IMR-90 (cell line): Measurements from ENCODE around the gene MLLT3. TPM values are rescaled to one million over a fixed set of nuclear protein-coding genes. Genes with fewer than 3 reads are reported as not detected.

ENCODE experiments used
- ATAC-seq: fragments of 200-7000 bp; cut with Tn5 transposase; 2 replicates; pipeline ENCODE4 v1.9.1; 2020; ENCODE audit warnings: low read depth, mild to moderate bottlenecking, moderate library complexity
- BruUV-seq: library from RNA; stranded (reverse); fragments of 400-500 nt; replicated peaks from 2 replicates; lab custom pipeline; 2021; lab: Mats Ljungman, UMichigan
- CTCF ChIA-PET: fragments of 300-600 bp; formaldehyde crosslinking; extraction: SDS; loops from one replicate; lab custom pipeline; 2021; ENCODE audit warnings: antibody characterized with exemption; lab: Yijun Ruan, JAX
- POLR2A ChIA-PET: fragments of 300-600 bp; sonication (Branson Sonifier 250); formaldehyde crosslinking; loops from one replicate; lab custom pipeline; 2022; ENCODE audit warnings: antibody characterized with exemption; ENCODE audit not compliant: unreplicated experiment; lab: Charles Lee
- DNase-seq: peaks from one replicate; pipeline ENCODE4 v3.0.0; 2013
- H2AFZ ChIP-seq: replicated peaks from 2 replicates; pipeline ENCODE3; 2013; ENCODE audit warnings: low read length, mild to moderate bottlenecking; ENCODE audit not compliant: poor library complexity
- H2AK5ac ChIP-seq: 2 replicates; pipeline ENCODE4 v1.6.1; 2013; ENCODE audit warnings: low read depth, low read length, inconsistent platforms
- H2AK9ac ChIP-seq: replicated peaks from 2 replicates; pipeline ENCODE3; 2013; ENCODE audit warnings: mild to moderate bottlenecking, low read depth, low read length, moderate library complexity; ENCODE audit not compliant: poor library complexity
- H2BK120ac ChIP-seq: 2 replicates; pipeline ENCODE4 v1.6.1; 2013; ENCODE audit warnings: low read depth, low read length, inconsistent platforms
- H2BK15ac ChIP-seq: 3 replicates; pipeline ENCODE4 v1.6.1; 2013; ENCODE audit warnings: low read depth, low read length, inconsistent platforms
- H2BK20ac ChIP-seq: 2 replicates; pipeline ENCODE4 v1.6.1; 2013; ENCODE audit warnings: low read depth, mild to moderate bottlenecking, inconsistent platforms, low read length, moderate library complexity
- H2BK5ac ChIP-seq: 2 replicates; pipeline ENCODE4 v1.6.1; 2013; ENCODE audit warnings: mild to moderate bottlenecking, low read depth, low read length, inconsistent platforms; ENCODE audit not compliant: poor library complexity, severe bottlenecking
- H3K14ac ChIP-seq: replicated peaks from 2 replicates; pipeline ENCODE4 v1.6.1; 2013; ENCODE audit warnings: low read depth, low read length, inconsistent platforms
- H3K18ac ChIP-seq: 2 replicates; pipeline ENCODE4 v1.6.1; 2013; ENCODE audit warnings: low read depth, low read length, control low read depth
- H3K23ac ChIP-seq: 2 replicates; pipeline ENCODE4 v1.6.1; 2013; ENCODE audit warnings: low read depth, low read length, inconsistent platforms
- H3K27ac ChIP-seq: 2 replicates; pipeline ENCODE4 v1.5.1; 2013; ENCODE audit warnings: mild to moderate bottlenecking, control low read depth, low read length; ENCODE audit not compliant: insufficient read depth
- H3K27me3 ChIP-seq: 2 replicates; pipeline ENCODE4 v1.6.1; 2013; ENCODE audit warnings: low read length; ENCODE audit not compliant: control insufficient read depth, insufficient read depth
- H3K36me3 ChIP-seq: 2 replicates; pipeline ENCODE4 v1.6.1; 2013; ENCODE audit warnings: low read length, mixed read lengths; ENCODE audit not compliant: control insufficient read depth, insufficient read depth
- H3K4ac ChIP-seq: 2 replicates; pipeline ENCODE4 v1.6.1; 2013; ENCODE audit warnings: low read depth, low read length, inconsistent platforms
- H3K4me1 ChIP-seq: 2 replicates; pipeline ENCODE4 v1.6.1; 2013; ENCODE audit warnings: low read length, mixed read lengths; ENCODE audit not compliant: control insufficient read depth, insufficient read depth
- H3K4me2 ChIP-seq: 2 replicates; pipeline ENCODE4 v1.6.1; 2013; ENCODE audit warnings: low read depth, mild to moderate bottlenecking, control low read depth, low read length, moderate library complexity
- H3K4me3 ChIP-seq: 2 replicates; pipeline ENCODE4 v1.5.1; 2013; ENCODE audit warnings: low read depth, mild to moderate bottlenecking, control low read depth, low read length, moderate library complexity; ENCODE audit not compliant: insufficient read depth
- H3K56ac ChIP-seq: 2 replicates; pipeline ENCODE4 v1.6.1; 2013; ENCODE audit warnings: low read length, inconsistent platforms; ENCODE audit not compliant: insufficient read depth; ENCODE audit errors: extremely low read depth
- H3K79me1 ChIP-seq, 2 experiments: 2 replicates each; pipeline ENCODE4 v1.6.1; 2013; ENCODE audit warnings: low read length in 2 of 2, inconsistent platforms in 1 of 2, low read depth in 1 of 2
- H3K9ac ChIP-seq: 2 replicates; pipeline ENCODE4 v1.6.1; 2013; ENCODE audit warnings: low read depth, low read length, control low read depth
- H3K9me1 ChIP-seq: 2 replicates; pipeline ENCODE4 v1.6.1; 2013; ENCODE audit warnings: low read length, inconsistent platforms; ENCODE audit not compliant: insufficient read depth
- H3K9me3 ChIP-seq: 2 replicates; pipeline ENCODE4 v1.6.1; 2013; ENCODE audit warnings: low read length; ENCODE audit not compliant: control insufficient read depth, insufficient read depth
- H4K20me1 ChIP-seq: 2 replicates; pipeline ENCODE4 v1.6.1; 2013; ENCODE audit warnings: low read length, inconsistent platforms; ENCODE audit not compliant: insufficient read depth
- H4K5ac ChIP-seq: 2 replicates; pipeline ENCODE4 v1.6.1; 2013; ENCODE audit warnings: mild to moderate bottlenecking, low read depth, low read length, control low read depth
- H4K8ac ChIP-seq, 2 experiments: 2 replicates each; pipeline ENCODE4 v1.6.1; 2013; ENCODE audit warnings: low read depth in 2 of 2, low read length in 2 of 2, control low read depth in 1 of 2, inconsistent platforms in 1 of 2
- H4K91ac ChIP-seq: 2 replicates; pipeline ENCODE4 v1.6.1; 2013; ENCODE audit warnings: low read depth, low read length, inconsistent platforms; ENCODE audit not compliant: insufficient read depth
- BHLHE40 ChIP-seq: fragments of 150-350 bp; IDR thresholded peaks from 2 replicates; pipeline ENCODE4 v1.6.1; 2016; ENCODE audit warnings: mild to moderate bottlenecking, low read depth, low read length
- CTCF ChIP-seq: conservative IDR thresholded peaks from 2 replicates; pipeline ENCODE4 v1.5.1; 2012; ENCODE audit warnings: mild to moderate bottlenecking, low read depth, low read length, improper control_type of control experiment
- ELK1 ChIP-seq: fragments of 150-350 bp; IDR thresholded peaks from 2 replicates; pipeline ENCODE4 v1.6.1; 2016; ENCODE audit warnings: low read depth, mild to moderate bottlenecking, low read length, moderate library complexity, borderline replicate concordance
- FOS ChIP-seq: fragments of 150-350 bp; IDR thresholded peaks from 2 replicates; pipeline ENCODE4 v1.6.1; 2016; ENCODE audit warnings: low read depth, low read length
- MAZ ChIP-seq: IDR thresholded peaks from 2 replicates; pipeline ENCODE4 v1.6.1; 2012; ENCODE audit warnings: low read depth, mild to moderate bottlenecking, low read length, improper control_type of control experiment, moderate library complexity, borderline replicate concordance
- MXI1 ChIP-seq: IDR thresholded peaks from 2 replicates; pipeline ENCODE4 v1.6.1; 2012; ENCODE audit warnings: low read depth, mild to moderate bottlenecking, low read length, moderate library complexity, borderline replicate concordance
- NFE2L2 ChIP-seq: fragments of 150-350 bp; IDR thresholded peaks from 2 replicates; pipeline ENCODE4 v1.6.1; 2016; ENCODE audit warnings: low read depth, mild to moderate bottlenecking, low read length
- POLR2A ChIP-seq: IDR thresholded peaks from 2 replicates; pipeline ENCODE4 v1.6.1; 2012; ENCODE audit warnings: mild to moderate bottlenecking, low read depth, low read length
- RCOR1 ChIP-seq: IDR thresholded peaks from 2 replicates; pipeline ENCODE4 v1.6.1; 2012; ENCODE audit warnings: mild to moderate bottlenecking, low read length, improper control_type of control experiment; ENCODE audit not compliant: insufficient replicate concordance
- RFX5 ChIP-seq: IDR thresholded peaks from 2 replicates; pipeline ENCODE4 v1.8.0; 2012; ENCODE audit warnings: low read depth, mild to moderate bottlenecking, low read length, moderate library complexity
- SMC3 ChIP-seq: fragments of 150-350 bp; IDR thresholded peaks from 2 replicates; pipeline ENCODE4 v1.6.1; 2016; ENCODE audit warnings: low read depth, mild to moderate bottlenecking, antibody characterized with exemption, low read length, moderate library complexity
- WGBS, 2 experiments: methylation state at CpG; one replicate each; pipeline versions ENCODE4 v1.1.5 to v1.1.7; 2013; ENCODE audit warnings: missing lambda C conversion rate in 2 of 2; ENCODE audit not compliant: insufficient read length in 1 of 2; ENCODE audit errors: extremely low coverage in 2 of 2; 5-methylcytosine and 5-hydroxymethylcytosine counted together
- dilution Hi-C: fragments of 300-500 bp; cut with HindIII; formaldehyde crosslinking; loops from one replicate; pipeline ENCODE4 v1.14.3; 2018; ENCODE audit warnings: low sequenced_read_pairs; ENCODE audit not compliant: unreplicated experiment
- in situ Hi-C: fragments of 300-500 bp; cut with MboI; formaldehyde crosslinking; loops from 3 replicates; pipeline ENCODE4 v1.14.3; 2019; ENCODE audit warnings: low sequenced_read_pairs, inconsistent platforms, mixed read lengths
- intact Hi-C: fragments of 100-400 bp; cut with micrococcal nuclease; formaldehyde crosslinking; loops from 2 replicates; pipeline ENCODE4 v1.10.0; 2022
- polyA plus RNA-seq, 3 experiments: library from polyadenylated mRNA; depleted of rRNA; stranded (reverse); fragments of >200 nt; gene quantifications; 2 replicates each; pipeline ENCODE4 v1.2.3, GENCODE V29; 2012; ENCODE audit warnings: low replicate concordance in 1 of 3
- total RNA-seq: library from RNA; depleted of rRNA; stranded (reverse); fragments of >200 nt; gene quantifications from 2 replicates; pipeline ENCODE4 v1.2.3, GENCODE V29; 2012

MLLT3 gene
- total and polyA plus RNA-seq, 2 of the 4 experiments (the other 2 are of a cell fraction), result 10.4 to 21.1 TPM

- TF ChIP-seq BHLHE40 (no peak), RCOR1 (no peak), SMC3 (peak; percentile 84)
Observed at GRCh38 chr9:20624201-20625002, 2.1 kb upstream of the MLLT3 start (continued).

- 0 out of 2 replicates have a peak overlapping the region, but pooled peaks have one; percentile 2 for H3K56ac ChIP-seq
- H3K9me1 ChIP-seq, result no peaks in the 10 kb centered on the region
- H2BK5ac ChIP-seq, result peak overlapping the region; percentile 11
- H3K9me3 ChIP-seq, result no peaks in the 10 kb centered on the region
- H2BK120ac ChIP-seq, result no peak overlapping the region
- peak overlapping the region; percentile 94 for H3K4me2 ChIP-seq
- in situ Hi-C loops, result loop anchor here (5.0 kb wide), 1 partner anchor 266 kb away; no protein-coding TSS in a partner anchor
- H4K91ac ChIP-seq, result no peak overlapping the region
- no peak overlapping the region for H2AK5ac ChIP-seq
- peaks cover 3% of the 10 kb centered on the region; the same call in 1 of the 2 replicates for H3K36me3 ChIP-seq
- peak overlapping the region; percentile 5; the same call in 1 of the 3 replicates for H2BK15ac ChIP-seq
- H4K20me1 ChIP-seq, result peaks cover 6% of the 10 kb centered on the region; the same call in 1 of the 2 replicates
- dilution Hi-C loops, result no loop called here
- H3K27ac ChIP-seq, result no peak overlapping the region
- H4K8ac ChIP-seq, result no peak overlapping the region
- WGBS, 2 experiments, result 0% methylated on average over 1 of the region's 7 CpGs; no CpG with 5 or more reads in 1 of the 2 experiments
- DNase-seq (peak; percentile 5), ATAC-seq (no peak)
- BruUV-seq, result no TSS peak
- H4K5ac ChIP-seq, result peak overlapping the region; percentile 2; the same call in 1 of the 2 replicates
- H3K79me1 ChIP-seq, result peaks cover 15 to 16% of the 10 kb centered on the region in 2 experiments
- CTCF ChIA-PET, result no interaction called here
- no peak overlapping the region for H3K4ac ChIP-seq
- no peak for TF ChIP-seq FOS
- no peak for TF ChIP-seq MXI1
- TF ChIP-seq SMC3, result no peak
- no peak for TF ChIP-seq ELK1
- no peak for TF ChIP-seq NFE2L2
- no peak for TF ChIP-seq RFX5
- TF ChIP-seq MAZ, result no peak
- TF ChIP-seq POLR2A, result no peak
- TF ChIP-seq CTCF, result no peak
- H2BK20ac ChIP-seq, result no peak overlapping the region
- peak overlapping the region; percentile 7; the same call in 1 of the 2 replicates for H3K18ac ChIP-seq
- H3K4me3 ChIP-seq, result peak overlapping the region; percentile 74
- no peaks in the 10 kb centered on the region for H3K27me3 ChIP-seq
- POLR2A ChIA-PET, result no interaction called here
- H3K14ac ChIP-seq, result peak overlapping the region; percentile 23
- no peak overlapping the region for H2AK9ac ChIP-seq
- peaks cover 4% of the 10 kb centered on the region for H3K4me1 ChIP-seq
- intact Hi-C loops, result loop anchor here (1.0 to 5.0 kb wide), 6 partner anchors 61 to 697 kb away; partner anchors contain the start of gene FOCAD
- peak overlapping the region; percentile 49 for H3K9ac ChIP-seq
- H3K23ac ChIP-seq, result peak overlapping the region; percentile 2; the same call in 1 of the 2 replicates
- peak overlapping the region; percentile 92 for H2AFZ ChIP-seq
Observed at GRCh38 chr9:20623748-20624124, 1.4 kb upstream of the MLLT3 start.
